Tibial nerve (tissue), 4 donors: Measurements from ENCODE around the gene NEK2. TPM values are rescaled to one million over a fixed set of nuclear protein-coding genes. Genes with fewer than 3 reads are reported as not detected.

Experiments
- DNase-seq, 2 donors: peaks; one replicate each; pipeline ENCODE4 v3.0.0-alpha.2; 2019; ENCODE audit warnings: low spot score in 2 of 2
- H3K27ac ChIP-seq, 4 donors: fragments of 200-600 bp; sonication (generic) in 3 of 4; one replicate each; pipeline ENCODE4 v1.5.1; 2017 to 2019; ENCODE audit warnings: mild to moderate bottlenecking in 1 of 4
- H3K27me3 ChIP-seq, 2 donors: fragments of 200-600 bp; sonication (generic) in 1 of 2; one replicate each; pipeline versions ENCODE4 v1.5.1 to v1.6.0; 2017 to 2019
- H3K36me3 ChIP-seq, 3 donors: fragments of 200-600 bp; sonication (generic); one replicate each; pipeline ENCODE4 v1.5.1; 2018 to 2019
- H3K4me1 ChIP-seq, 4 donors: fragments of 200-600 bp; sonication (generic) in 3 of 4; one replicate each; pipeline ENCODE4 v1.5.1; 2017 to 2019
- H3K4me3 ChIP-seq, 4 donors: fragments of 200-600 bp; sonication (generic) in 3 of 4; one replicate each; pipeline ENCODE4 v1.5.1; 2017 to 2019; ENCODE audit warnings: mild to moderate bottlenecking in 1 of 4, moderate library complexity in 1 of 4
- H3K9me3 ChIP-seq, 4 donors: fragments of 200-600 bp; sonication (generic) in 3 of 4; one replicate each; pipeline ENCODE4 v1.5.1; 2017 to 2019
- EP300 ChIP-seq, 2 donors: sonication (generic); formaldehyde crosslinking; IDR thresholded peaks; one replicate each; pipeline ENCODE4 v1.6.1; 2017; ENCODE audit warnings: antibody characterized with exemption in 2 of 2, mild to moderate bottlenecking in 1 of 2
- POLR2A ChIP-seq, 2 donors: fragments of 450-650 bp; IDR thresholded peaks; one replicate each; pipeline ENCODE4 v1.6.1; 2017; ENCODE audit warnings: antibody characterized with exemption in 2 of 2, mild to moderate bottlenecking in 2 of 2, moderate library complexity in 2 of 2
- WGBS, 2 donors: methylation state at CpG; one replicate each; pipeline ENCODE4 v1.1.5; 2018; 5-methylcytosine and 5-hydroxymethylcytosine counted together
- total RNA-seq, 4 donors: library from RNA; depleted of rRNA; stranded (reverse); fragments of >200 nt; gene quantifications; one replicate each; pipeline ENCODE4 v1.1.0, GENCODE V29; 2016
- TF ChIP-seq, protein P1 (sequence below), 5 experiments: fragments of 200-600 bp in 3 of 5; fragments of 450-650 bp in 2 of 5; sonication (generic) in 3 of 5; IDR thresholded peaks; one replicate each; pipeline ENCODE4 v1.5.1; 2016 to 2019; ENCODE audit warnings: antibody characterized with exemption in 5 of 5, mild to moderate bottlenecking in 3 of 5, moderate library complexity in 2 of 5

The NEK2 gene
- total RNA-seq, 4 donors from 2014 or later: 1.8 to 2.0 TPM; not detected in 2

DNA sequence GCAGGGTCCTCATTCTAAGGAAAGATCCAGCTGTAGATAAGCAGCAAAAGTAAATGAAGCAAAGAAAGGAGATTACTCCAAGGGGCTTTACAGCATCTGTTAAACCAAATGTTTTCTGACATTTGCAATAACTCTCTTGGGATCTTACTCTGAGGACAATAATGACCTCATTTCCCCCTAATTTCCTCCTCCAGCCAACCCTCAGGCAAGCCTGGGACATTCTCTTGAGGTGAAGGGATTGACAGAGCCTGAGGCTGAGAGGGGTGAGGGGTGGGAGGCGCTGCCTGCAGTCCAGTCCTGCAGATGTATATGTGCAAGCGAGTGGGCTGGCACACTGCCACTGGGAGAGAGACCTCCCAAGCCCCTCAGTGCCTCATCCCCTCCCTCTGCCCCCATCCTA is 40.5 kb upstream of the NEK2 start:
- DNase-seq: no peak
- H3K27me3 ChIP-seq: no peaks in the 10 kb centered on the region
- WGBS, 2 donors: 30 to 36% methylated on average over 2 of the region's 2 CpGs
- TF ChIP-seq POLR2A (IDR thresholded peaks at IDR 0.05) (no peak), EP300 (IDR thresholded peaks at IDR 0.05) (no peak)
- TF ChIP-seq, protein P1, sequence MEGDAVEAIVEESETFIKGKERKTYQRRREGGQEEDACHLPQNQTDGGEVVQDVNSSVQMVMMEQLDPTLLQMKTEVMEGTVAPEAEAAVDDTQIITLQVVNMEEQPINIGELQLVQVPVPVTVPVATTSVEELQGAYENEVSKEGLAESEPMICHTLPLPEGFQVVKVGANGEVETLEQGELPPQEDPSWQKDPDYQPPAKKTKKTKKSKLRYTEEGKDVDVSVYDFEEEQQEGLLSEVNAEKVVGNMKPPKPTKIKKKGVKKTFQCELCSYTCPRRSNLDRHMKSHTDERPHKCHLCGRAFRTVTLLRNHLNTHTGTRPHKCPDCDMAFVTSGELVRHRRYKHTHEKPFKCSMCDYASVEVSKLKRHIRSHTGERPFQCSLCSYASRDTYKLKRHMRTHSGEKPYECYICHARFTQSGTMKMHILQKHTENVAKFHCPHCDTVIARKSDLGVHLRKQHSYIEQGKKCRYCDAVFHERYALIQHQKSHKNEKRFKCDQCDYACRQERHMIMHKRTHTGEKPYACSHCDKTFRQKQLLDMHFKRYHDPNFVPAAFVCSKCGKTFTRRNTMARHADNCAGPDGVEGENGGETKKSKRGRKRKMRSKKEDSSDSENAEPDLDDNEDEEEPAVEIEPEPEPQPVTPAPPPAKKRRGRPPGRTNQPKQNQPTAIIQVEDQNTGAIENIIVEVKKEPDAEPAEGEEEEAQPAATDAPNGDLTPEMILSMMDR (IDR thresholded peaks at IDR 0.05): no peak
- no peaks in the 10 kb centered on the region for H3K36me3 ChIP-seq
- no peaks in the 10 kb centered on the region for H3K9me3 ChIP-seq
- no peaks in the 10 kb centered on the region for H3K4me1 ChIP-seq
- H3K27ac ChIP-seq: no peak overlapping the region
- no peak overlapping the region for H3K4me3 ChIP-seq

DNA sequence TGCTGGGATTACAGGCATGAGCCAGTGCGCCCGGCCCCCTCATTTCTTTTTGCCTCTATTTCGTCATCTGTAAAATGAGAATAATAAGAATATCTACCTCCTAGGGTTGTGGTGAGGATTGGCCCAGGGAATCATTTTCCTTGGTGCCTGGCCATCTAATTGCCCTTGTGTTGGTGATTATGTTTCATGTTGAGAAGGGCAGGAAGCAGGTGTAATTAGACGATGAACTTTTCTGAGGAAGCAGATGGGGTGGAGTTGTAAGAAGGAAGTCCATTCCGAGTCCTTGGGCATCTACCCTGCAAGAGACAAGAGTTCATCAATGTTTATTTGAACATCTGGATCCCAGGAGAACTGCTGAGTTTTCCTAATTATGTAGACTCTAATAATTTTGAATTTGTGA is 38.7 kb upstream of the NEK2 start:
- Histone ChIP-seq H3K4me3 (no peak overlapping the region), H3K36me3 (no peaks in the 10 kb centered on the region), H3K9me3 (no peaks in the 10 kb centered on the region), H3K27me3 (no peaks in the 10 kb centered on the region), H3K27ac (no peak overlapping the region), H3K4me1 (no peaks in the 10 kb centered on the region)
- DNase-seq: no peak
- 78 to 83% methylated on average over 5 of the region's 5 CpGs for WGBS, 2 donors
- TF ChIP-seq, protein P1 (IDR thresholded peaks at IDR 0.05): no peak

DNA sequence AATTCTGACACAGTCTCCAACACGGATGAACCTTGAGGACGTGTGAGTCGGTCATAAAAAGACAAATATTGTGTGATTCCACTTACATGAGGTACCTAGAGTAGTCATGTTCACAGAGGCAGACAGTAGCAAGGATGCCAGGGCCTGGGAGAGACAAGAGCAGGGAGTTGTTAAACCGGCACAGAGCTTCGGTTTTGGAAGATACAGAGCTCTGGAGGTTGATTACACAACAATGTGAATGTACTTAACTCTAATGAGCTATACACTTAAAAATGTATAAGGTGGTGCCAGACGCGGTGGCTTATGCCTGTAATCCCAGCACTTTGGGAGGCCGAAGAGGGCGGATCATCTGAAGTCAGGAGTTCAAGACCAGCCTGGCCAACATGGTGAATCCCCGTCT is 37.8 kb upstream of the NEK2 start:
- Histone ChIP-seq H3K9me3 (no peaks in the 10 kb centered on the region), H3K36me3 (no peaks in the 10 kb centered on the region), H3K4me3 (no peak overlapping the region), H3K27me3 (no peaks in the 10 kb centered on the region), H3K4me1 (no peaks in the 10 kb centered on the region), H3K27ac (no peak overlapping the region)
- DNase-seq: no peak
- 87% methylated on average over 10 of the region's 10 CpGs for WGBS, 2 donors
- TF ChIP-seq, protein P1 (IDR thresholded peaks at IDR 0.05): no peak
- no peak for TF ChIP-seq EP300 (IDR thresholded peaks at IDR 0.05)
- TF ChIP-seq POLR2A (IDR thresholded peaks at IDR 0.05): no peak

DNA sequence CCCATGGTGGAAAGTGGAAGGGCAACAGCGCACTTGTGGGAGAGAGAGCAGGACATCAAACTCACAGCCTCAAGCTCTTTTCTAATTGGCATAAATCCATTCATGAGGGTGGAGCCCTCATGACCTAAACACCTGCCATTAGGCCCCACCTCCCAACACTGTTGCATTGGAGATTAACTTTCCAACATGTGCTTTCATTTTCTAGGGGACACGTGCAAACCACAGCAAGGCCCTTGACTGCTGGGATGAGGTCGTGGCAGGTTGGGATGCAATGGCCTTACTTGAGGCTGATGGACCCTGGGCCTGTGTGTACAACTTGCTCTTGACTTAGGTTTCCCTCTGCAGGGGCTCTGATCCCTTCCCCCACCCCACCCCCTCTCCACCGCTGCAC is 35.9 kb upstream of the NEK2 start:
- Histone ChIP-seq H3K4me1 (no peaks in the 10 kb centered on the region), H3K36me3 (no peaks in the 10 kb centered on the region), H3K27me3 (no peaks in the 10 kb centered on the region), H3K4me3 (no peak overlapping the region), H3K27ac (no peak overlapping the region), H3K9me3 (no peaks in the 10 kb centered on the region)
- WGBS, 2 donors: 79 to 91% methylated on average over 4 of the region's 4 CpGs
- DNase-seq: no peak
- TF ChIP-seq, protein P1 (IDR thresholded peaks at IDR 0.05): no peak
- TF ChIP-seq EP300 (IDR thresholded peaks at IDR 0.05) (no peak), POLR2A (IDR thresholded peaks at IDR 0.05) (no peak)

DNA sequence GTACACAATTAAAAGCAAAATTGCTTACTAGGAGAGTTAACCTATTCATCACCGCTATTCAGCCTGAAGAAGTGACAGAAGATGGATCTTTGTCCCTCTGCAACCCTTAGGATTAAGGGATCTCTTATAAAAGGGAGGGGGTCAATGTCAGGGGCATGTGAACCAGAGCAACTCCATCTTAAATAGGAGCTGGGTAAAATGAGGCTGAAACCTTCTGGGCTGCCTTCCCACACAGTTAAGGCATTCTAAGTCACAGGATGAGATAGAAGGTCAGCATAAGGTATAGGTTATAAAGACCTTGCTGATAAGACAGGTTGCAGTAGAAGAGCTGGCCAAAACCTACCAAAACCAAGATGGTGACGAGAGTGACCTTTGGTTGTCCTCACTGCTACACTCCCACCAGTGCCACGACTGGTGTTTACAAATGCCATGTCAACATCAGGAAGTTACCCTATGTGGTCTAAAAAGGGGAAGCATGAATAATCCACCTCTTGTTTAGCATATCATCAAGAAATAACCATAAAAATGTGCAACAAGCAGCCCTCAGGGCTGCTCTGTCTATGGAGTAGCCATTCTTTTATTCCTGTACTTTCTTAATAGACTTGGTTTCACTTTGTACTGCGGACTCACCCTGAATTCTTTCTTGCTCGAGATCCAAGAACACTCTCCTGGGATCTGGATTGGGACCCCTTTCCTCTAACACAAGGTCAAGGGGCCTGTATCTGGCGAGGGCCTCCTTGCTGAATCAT is 35.3 kb upstream of the NEK2 start:
- Histone ChIP-seq H3K4me1 (no peaks in the 10 kb centered on the region), H3K4me3 (no peak overlapping the region), H3K36me3 (no peaks in the 10 kb centered on the region), H3K27ac (no peak overlapping the region), H3K9me3 (no peaks in the 10 kb centered on the region), H3K27me3 (no peaks in the 10 kb centered on the region)
- no peak for DNase-seq
- WGBS, 2 donors: 85 to 88% methylated on average over 6 of the region's 6 CpGs
- no peak for TF ChIP-seq POLR2A (IDR thresholded peaks at IDR 0.05)
- no peak for TF ChIP-seq EP300 (IDR thresholded peaks at IDR 0.05)
- TF ChIP-seq, protein P1 (IDR thresholded peaks at IDR 0.05): no peak
